CD14-positive monocyte (primary cell): ENCODE data around the gene NR1I3. TPM values are rescaled to one million over a fixed set of nuclear protein-coding genes. Genes with fewer than 3 reads are reported as not detected.

Source experiments
- DNase-seq, 3 donors: peaks; one replicate each; pipeline ENCODE4 v3.0.0-alpha.2; 2011 to 2022
- H2AFZ ChIP-seq: 2 replicates; pipeline ENCODE4 v1.6.0; 2012; ENCODE audit warnings: mild to moderate bottlenecking, low read depth, low read length, inconsistent platforms; ENCODE audit not compliant: insufficient read depth, poor library complexity, severe bottlenecking
- H3K27ac ChIP-seq, 2 donors: 1 replicate in 1 of 2; 2 replicates in 1 of 2; pipeline ENCODE4 v1.5.1; 2012 to 2013; ENCODE audit warnings: low read length in 2 of 2, control low read depth in 1 of 2, inconsistent platforms in 1 of 2, low read depth in 1 of 2, mild to moderate bottlenecking in 1 of 2
- H3K27me3 ChIP-seq, 2 donors: one replicate each; pipeline versions ENCODE4 v1.6.0 to v1.6.1; 2011 to 2013; ENCODE audit warnings: low read length in 2 of 2; ENCODE audit not compliant: control insufficient read depth in 2 of 2, insufficient read depth in 2 of 2
- H3K36me3 ChIP-seq, 2 donors: replicated peaks in 1 of 2; 1 replicate in 1 of 2; 2 replicates in 1 of 2; pipeline versions ENCODE4 v1.5.1 to v1.6.1; 2012 to 2013; ENCODE audit warnings: low read length in 2 of 2, control low read depth in 1 of 2, inconsistent platforms in 1 of 2, mild to moderate bottlenecking in 1 of 2; ENCODE audit not compliant: insufficient read depth in 2 of 2, control insufficient read depth in 1 of 2
- H3K4me1 ChIP-seq, 2 donors: 1 replicate in 1 of 2; 2 replicates in 1 of 2; pipeline versions ENCODE4 v1.5.1 to v1.6.1; 2012 to 2013; ENCODE audit warnings: low read length in 2 of 2, control low read depth in 1 of 2, inconsistent platforms in 1 of 2, mild to moderate bottlenecking in 1 of 2, moderate library complexity in 1 of 2; ENCODE audit not compliant: insufficient read depth in 2 of 2, control insufficient read depth in 1 of 2
- H3K4me2 ChIP-seq: replicated peaks from 2 replicates; pipeline ENCODE3; 2012; ENCODE audit warnings: low read length, moderate library complexity, mild to moderate bottlenecking; ENCODE audit not compliant: poor library complexity, severe bottlenecking; ENCODE audit errors: extremely low read depth
- H3K4me3 ChIP-seq, 3 experiments: fragments of 200-600 bp in 1 of 3; sonication (generic) in 1 of 3; replicated peaks in 1 of 3; 1 replicate in 2 of 3; 2 replicates in 1 of 3; pipeline ENCODE4 v1.5.1; 2011 to 2013; ENCODE audit warnings: low read length in 3 of 3, mild to moderate bottlenecking in 3 of 3, control low read depth in 2 of 3, low read depth in 2 of 3, inconsistent platforms in 1 of 3, moderate library complexity in 1 of 3
- H3K79me2 ChIP-seq: 2 replicates; pipeline ENCODE4 v1.6.0; 2012; ENCODE audit warnings: mild to moderate bottlenecking, control low read depth, inconsistent platforms, low read length, moderate library complexity; ENCODE audit not compliant: insufficient read depth
- H3K9ac ChIP-seq: 2 replicates; pipeline ENCODE4 v1.6.0; 2017; ENCODE audit warnings: low read length, mild to moderate bottlenecking; ENCODE audit not compliant: insufficient read depth, poor library complexity, severe bottlenecking
- H3K9me3 ChIP-seq, 2 donors: replicated peaks in 1 of 2; 1 replicate in 1 of 2; 2 replicates in 1 of 2; pipeline versions ENCODE4 v1.5.1 to v1.6.1; 2012 to 2013; ENCODE audit warnings: low read length in 2 of 2, control low read depth in 1 of 2; ENCODE audit not compliant: control insufficient read depth in 1 of 2, insufficient read depth in 1 of 2
- H4K20me1 ChIP-seq: 2 replicates; pipeline ENCODE4 v1.6.0; 2012; ENCODE audit warnings: mild to moderate bottlenecking, low read length, control low read depth, moderate library complexity; ENCODE audit not compliant: insufficient read depth
- H3K27ac Mint-ChIP-seq, 7 donors: one replicate each; pipeline ENCODE4 v1.8.0; 2020; ENCODE audit warnings: mild to moderate bottlenecking in 7 of 7, mixed read lengths in 7 of 7, moderate library complexity in 6 of 7, inconsistent platforms in 2 of 7
- H3K27me3 Mint-ChIP-seq, 3 donors: one replicate each; pipeline ENCODE4 v1.8.0; 2021 to 2022; ENCODE audit warnings: low read depth in 3 of 3, mild to moderate bottlenecking in 3 of 3, mixed read lengths in 3 of 3, moderate library complexity in 3 of 3, inconsistent platforms in 1 of 3
- H3K36me3 Mint-ChIP-seq, 2 donors: one replicate each; pipeline ENCODE4 v1.8.0; 2020; ENCODE audit warnings: mixed read lengths in 2 of 2, inconsistent platforms in 1 of 2, mild to moderate bottlenecking in 1 of 2
- H3K4me1 Mint-ChIP-seq: one replicate; pipeline ENCODE4 v1.8.0; 2020; ENCODE audit warnings: mild to moderate bottlenecking, mixed read lengths
- H3K4me3 Mint-ChIP-seq, 2 donors: one replicate each; pipeline ENCODE4 v1.8.0; 2020; ENCODE audit warnings: mild to moderate bottlenecking in 2 of 2, mixed read lengths in 2 of 2, moderate library complexity in 1 of 2
- H3K9me3 Mint-ChIP-seq, 7 donors: one replicate each; pipeline ENCODE4 v1.8.0; 2020 to 2022; ENCODE audit warnings: mixed read lengths in 7 of 7, mild to moderate bottlenecking in 6 of 7, moderate library complexity in 6 of 7, inconsistent platforms in 2 of 7
- WGBS: methylation state at CpG from one replicate; pipeline ENCODE4 v1.1.5; 2013; ENCODE audit warnings: missing lambda C conversion rate; ENCODE audit not compliant: insufficient coverage; 5-methylcytosine and 5-hydroxymethylcytosine counted together
- intact Hi-C, 2 donors: fragments of 100-400 bp; cut with micrococcal nuclease; formaldehyde crosslinking; loops; one replicate each; pipeline versions ENCODE4 v1.15.0 to v1.15.1; 2023
- polyA plus RNA-seq, 3 donors: library from polyadenylated mRNA; depleted of rRNA in 1 of 3; unstranded in 2 of 3; stranded (reverse) in 1 of 3; fragments of 300-500 nt in 2 of 3; fragments of >200 nt in 1 of 3; fragmentation: Illumina TruSeq in 2 of 3; gene quantifications; 1 replicate in 2 of 3; 2 replicates in 1 of 3; pipeline ENCODE4 v1.2.3, GENCODE V29; 2012 to 2021
- TF ChIP-seq, protein P1 (sequence below): fragments of 200-600 bp; IDR thresholded peaks from one replicate; pipeline ENCODE4 v1.8.0; 2022; ENCODE audit warnings: antibody characterized with exemption, mild to moderate bottlenecking

Gene NR1I3
- polyA plus RNA-seq, 3 donors, result not detected

DNA sequence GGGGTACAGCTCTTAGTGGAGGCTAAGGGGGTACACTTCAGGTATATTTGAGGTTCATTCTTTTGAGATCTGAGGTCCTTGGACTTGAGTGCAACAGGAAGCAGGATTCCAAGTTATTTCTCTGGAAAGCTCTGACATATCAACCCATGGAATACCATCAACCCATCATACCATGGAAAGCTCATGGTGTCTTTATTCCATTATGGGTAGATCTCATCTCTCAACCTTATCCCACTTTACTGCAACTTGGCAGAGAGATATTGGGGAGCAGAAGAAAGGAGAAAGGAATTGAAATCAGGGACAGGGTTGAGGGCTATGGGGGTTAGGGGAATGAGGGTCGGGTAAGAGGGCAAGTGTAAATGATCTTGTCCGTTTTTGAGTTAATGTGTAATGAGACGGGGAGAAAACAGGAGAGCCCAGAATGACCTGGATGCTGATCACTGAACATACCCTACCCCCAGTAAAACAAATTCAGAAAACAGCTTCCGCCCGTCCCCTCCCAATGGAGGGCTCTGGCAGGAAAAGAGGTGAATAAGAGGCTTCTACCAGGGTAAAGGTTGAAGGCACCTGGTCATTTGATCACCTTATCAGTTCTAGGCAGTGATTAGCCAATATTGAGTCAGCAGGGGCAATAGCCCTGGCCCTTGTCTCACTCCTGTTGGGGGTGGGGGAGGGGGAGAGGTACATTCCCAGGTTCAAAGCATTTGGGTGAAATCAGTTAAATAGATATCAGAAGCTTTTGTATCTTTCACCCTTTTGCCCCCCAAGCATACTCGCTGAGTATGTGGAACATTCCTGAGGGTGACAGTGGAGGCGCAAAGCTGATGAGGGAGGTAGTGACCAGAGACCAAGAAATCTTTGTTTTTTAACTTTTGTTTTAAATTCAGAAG is 14.0 kb downstream of the NR1I3 start:
- H3K27ac Mint-ChIP-seq, result peak overlapping the region in 5 of 7 donors; percentile 4 to 96 (median 79)
- Histone ChIP-seq H4K20me1 (peaks cover 49% of the 10 kb centered on the region), H3K9ac (no peak overlapping the region), H3K9me3 (no peaks in the 10 kb centered on the region), H2AFZ (no peak overlapping the region), H3K27ac (peak overlapping the region in 1 of 2 donors; percentile 37), H3K79me2 (peaks cover 20% of the 10 kb centered on the region), H3K4me3 (no peak overlapping the region), H3K27me3 (no peaks in the 10 kb centered on the region), H3K4me1 (peaks cover 32 to 51% of the 10 kb centered on the region in 2 donors), H3K36me3 (peaks cover 20 to 54% of the 10 kb centered on the region in 2 donors), H3K4me2 (no peak overlapping the region)
- TF ChIP-seq, protein P1, sequence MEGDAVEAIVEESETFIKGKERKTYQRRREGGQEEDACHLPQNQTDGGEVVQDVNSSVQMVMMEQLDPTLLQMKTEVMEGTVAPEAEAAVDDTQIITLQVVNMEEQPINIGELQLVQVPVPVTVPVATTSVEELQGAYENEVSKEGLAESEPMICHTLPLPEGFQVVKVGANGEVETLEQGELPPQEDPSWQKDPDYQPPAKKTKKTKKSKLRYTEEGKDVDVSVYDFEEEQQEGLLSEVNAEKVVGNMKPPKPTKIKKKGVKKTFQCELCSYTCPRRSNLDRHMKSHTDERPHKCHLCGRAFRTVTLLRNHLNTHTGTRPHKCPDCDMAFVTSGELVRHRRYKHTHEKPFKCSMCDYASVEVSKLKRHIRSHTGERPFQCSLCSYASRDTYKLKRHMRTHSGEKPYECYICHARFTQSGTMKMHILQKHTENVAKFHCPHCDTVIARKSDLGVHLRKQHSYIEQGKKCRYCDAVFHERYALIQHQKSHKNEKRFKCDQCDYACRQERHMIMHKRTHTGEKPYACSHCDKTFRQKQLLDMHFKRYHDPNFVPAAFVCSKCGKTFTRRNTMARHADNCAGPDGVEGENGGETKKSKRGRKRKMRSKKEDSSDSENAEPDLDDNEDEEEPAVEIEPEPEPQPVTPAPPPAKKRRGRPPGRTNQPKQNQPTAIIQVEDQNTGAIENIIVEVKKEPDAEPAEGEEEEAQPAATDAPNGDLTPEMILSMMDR, result no peak
- peaks cover 73% of the 10 kb centered on the region for H3K4me1 Mint-ChIP-seq
- H3K9me3 Mint-ChIP-seq, result peaks cover 0 to 2% (median 0%) of the 10 kb centered on the region in 7 donors
- no peak overlapping the region for H3K4me3 Mint-ChIP-seq
- peaks cover 0 to 5% (median 1%) of the 10 kb centered on the region in 3 donors for H3K27me3 Mint-ChIP-seq
- intact Hi-C loops, result no loop called here
- DNase-seq, result no peak
- H3K36me3 Mint-ChIP-seq, result peaks cover 50 to 55% of the 10 kb centered on the region in 2 donors
- 100% methylated on average over 3 of the region's 7 CpGs for WGBS

DNA sequence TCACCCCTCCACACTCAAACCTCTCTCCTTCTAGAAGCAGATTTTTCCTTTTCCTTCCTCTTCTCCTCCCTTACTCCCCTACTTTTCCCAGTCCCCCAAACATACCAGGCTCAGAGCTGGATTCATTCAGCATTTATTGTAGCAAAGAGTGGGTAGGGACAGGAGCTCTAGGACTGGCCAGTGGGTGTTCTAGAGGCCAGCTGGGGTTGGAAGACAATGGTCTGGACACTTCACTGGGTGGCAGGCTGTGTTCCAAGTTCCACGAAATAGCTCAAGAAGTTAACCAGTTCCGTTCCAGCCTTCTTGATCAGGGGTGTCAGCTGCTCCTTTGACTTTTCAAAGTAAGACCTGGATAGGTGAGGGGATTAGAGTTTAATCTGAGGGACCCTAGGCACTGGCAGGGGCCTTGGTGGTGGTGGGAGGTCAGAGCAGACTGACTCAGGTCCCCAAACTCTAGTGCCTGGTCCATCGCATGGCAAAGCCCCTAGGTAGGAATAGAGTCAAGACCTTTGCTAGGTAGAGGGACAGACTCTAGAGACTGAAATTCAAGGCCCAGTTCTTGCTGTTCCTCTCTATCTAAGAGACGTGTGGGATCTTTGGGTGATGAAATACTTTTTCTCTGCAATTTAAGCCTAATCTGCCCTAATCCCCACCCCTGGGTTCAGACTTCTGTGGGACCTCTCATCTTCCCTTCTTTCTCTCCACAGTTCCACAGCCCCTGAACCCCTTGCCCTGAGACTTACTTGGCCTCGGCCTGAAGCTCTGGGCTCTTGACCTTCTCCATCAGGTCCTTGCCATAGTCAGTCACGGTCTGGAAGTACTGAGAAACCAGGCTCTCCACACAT is 15.6 kb downstream of the NR1I3 start:
- Histone ChIP-seq H3K79me2 (peaks cover 37% of the 10 kb centered on the region), H2AFZ (no peak overlapping the region), H3K4me3 (no peak overlapping the region), H3K4me1 (peaks cover 38 to 57% of the 10 kb centered on the region in 2 donors), H3K4me2 (no peak overlapping the region), H3K9ac (no peak overlapping the region), H3K27ac (peak overlapping the region; percentile 12 to 37), H4K20me1 (peaks cover 61% of the 10 kb centered on the region), H3K36me3 (peaks cover 26 to 57% of the 10 kb centered on the region in 2 donors), H3K9me3 (no peaks in the 10 kb centered on the region), H3K27me3 (no peaks in the 10 kb centered on the region)
- peaks cover 0 to 2% (median 0%) of the 10 kb centered on the region in 7 donors for H3K9me3 Mint-ChIP-seq
- 93% methylated on average over 4 of the region's 6 CpGs for WGBS
- TF ChIP-seq, protein P1, result no peak
- DNase-seq, result no peak
- peaks cover 76% of the 10 kb centered on the region for H3K4me1 Mint-ChIP-seq
- intact Hi-C loops, result no loop called here
- H3K4me3 Mint-ChIP-seq, result no peak overlapping the region
- H3K27ac Mint-ChIP-seq, result peak overlapping the region; percentile 17 to 85 (median 58)
- H3K36me3 Mint-ChIP-seq, result peaks cover 55 to 61% of the 10 kb centered on the region in 2 donors
- peaks cover 0 to 3% (median 1%) of the 10 kb centered on the region in 3 donors for H3K27me3 Mint-ChIP-seq
